IPS-18a (cell line): Measurements from ENCODE around the gene ABCC6.
"Not testable (repeated sequence)": the region's sequence is repeated elsewhere in the genome, so short reads cannot be mapped to it uniquely, and the experiment has no call there.

Experiments
- H3K27ac ChIP-seq: one replicate; pipeline ENCODE4 v1.5.1; 2013; ENCODE audit warnings: low read length
- H3K27me3 ChIP-seq: one replicate; pipeline ENCODE4 v1.6.1; 2013; ENCODE audit warnings: mild to moderate bottlenecking, low read length; ENCODE audit not compliant: control insufficient read depth, insufficient read depth
- H3K36me3 ChIP-seq: one replicate; pipeline ENCODE4 v1.6.1; 2013; ENCODE audit warnings: low read depth, low read length; ENCODE audit not compliant: control insufficient read depth
- H3K4me1 ChIP-seq: one replicate; pipeline ENCODE4 v1.6.1; 2013; ENCODE audit warnings: low read depth, low read length; ENCODE audit not compliant: control insufficient read depth
- H3K4me3 ChIP-seq: one replicate; pipeline ENCODE4 v1.5.1; 2013; ENCODE audit warnings: low read length
- H3K9ac ChIP-seq: one replicate; pipeline ENCODE4 v1.6.1; 2013; ENCODE audit warnings: mild to moderate bottlenecking, low read length, moderate library complexity
- H3K9me3 ChIP-seq: one replicate; pipeline ENCODE4 v1.6.1; 2013; ENCODE audit warnings: low read depth, low read length; ENCODE audit not compliant: control insufficient read depth

The ABCC6 gene

DNA sequence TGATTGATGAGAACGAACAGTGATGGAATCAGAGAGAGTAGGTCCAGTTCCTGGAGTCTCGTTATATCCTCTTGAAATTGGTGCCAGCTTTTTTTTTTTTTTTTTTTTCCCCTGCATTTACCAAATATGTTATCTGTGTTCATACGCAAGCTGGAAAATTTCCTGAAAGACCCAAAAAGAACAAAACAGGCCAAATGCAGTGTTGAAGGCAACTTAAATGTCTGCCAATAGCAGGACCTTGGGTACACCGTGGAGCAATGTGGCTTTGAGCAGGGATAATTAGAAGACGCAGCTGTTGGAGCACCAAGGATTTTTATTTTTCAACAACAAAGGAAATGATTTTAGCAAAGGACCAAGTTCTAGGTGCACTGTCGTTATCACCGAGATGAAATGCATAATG is 105.0 kb downstream of the ABCC6 start:
- no peaks in the 10 kb centered on the region for H3K27me3 ChIP-seq
- H3K9me3 ChIP-seq: no peaks in the 10 kb centered on the region
- no peaks in the 10 kb centered on the region for H3K4me1 ChIP-seq
- no peak overlapping the region for H3K4me3 ChIP-seq
- peaks cover 54% of the 10 kb centered on the region for H3K36me3 ChIP-seq
- no peak overlapping the region for H3K27ac ChIP-seq
- H3K9ac ChIP-seq: no peak overlapping the region

DNA sequence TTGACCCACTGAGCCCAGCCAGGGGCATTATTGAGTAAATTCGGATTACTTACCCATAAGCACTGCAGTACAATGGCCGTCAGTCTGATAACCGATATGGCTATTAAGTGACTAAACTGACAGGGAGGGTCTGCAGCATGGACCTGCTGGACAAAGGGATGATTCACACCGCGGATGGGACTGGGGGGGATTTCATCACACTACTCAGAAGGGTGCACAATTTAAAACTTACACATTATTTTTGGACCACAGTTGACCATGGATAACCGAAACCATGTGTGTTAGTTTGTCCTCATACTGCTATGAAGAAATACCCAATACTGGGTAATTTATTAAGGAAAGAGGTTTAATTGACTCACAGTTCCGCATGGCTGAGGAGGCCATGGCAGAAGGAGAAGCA is 106.5 kb downstream of the ABCC6 start:
- no peaks in the 10 kb centered on the region for H3K9me3 ChIP-seq
- no peak overlapping the region for H3K4me3 ChIP-seq
- H3K9ac ChIP-seq: no peak overlapping the region
- H3K4me1 ChIP-seq: no peaks in the 10 kb centered on the region
- H3K27ac ChIP-seq: no peak overlapping the region
- no peaks in the 10 kb centered on the region for H3K27me3 ChIP-seq
- peaks cover 56% of the 10 kb centered on the region for H3K36me3 ChIP-seq

- Histone ChIP-seq H3K4me1 (no peaks in the 10 kb centered on the region), H3K9ac (no peak overlapping the region), H3K4me3 (no peak overlapping the region), H3K9me3 (no peaks in the 10 kb centered on the region), H3K36me3 (peaks cover 55% of the 10 kb centered on the region), H3K27me3 (no peaks in the 10 kb centered on the region), H3K27ac (no peak overlapping the region)
Observed at GRCh38 chr16:16113076-16113475, 110.2 kb downstream of the ABCC6 start.

GRCh38 chr16:16112450-16113053 is 110.7 kb downstream of the ABCC6 start:
- Histone ChIP-seq H3K9me3 (no peaks in the 10 kb centered on the region), H3K27ac (no peak overlapping the region), H3K27me3 (no peaks in the 10 kb centered on the region), H3K4me3 (no peak overlapping the region), H3K9ac (no peak overlapping the region), H3K36me3 (peaks cover 50% of the 10 kb centered on the region), H3K4me1 (no peaks in the 10 kb centered on the region)

DNA sequence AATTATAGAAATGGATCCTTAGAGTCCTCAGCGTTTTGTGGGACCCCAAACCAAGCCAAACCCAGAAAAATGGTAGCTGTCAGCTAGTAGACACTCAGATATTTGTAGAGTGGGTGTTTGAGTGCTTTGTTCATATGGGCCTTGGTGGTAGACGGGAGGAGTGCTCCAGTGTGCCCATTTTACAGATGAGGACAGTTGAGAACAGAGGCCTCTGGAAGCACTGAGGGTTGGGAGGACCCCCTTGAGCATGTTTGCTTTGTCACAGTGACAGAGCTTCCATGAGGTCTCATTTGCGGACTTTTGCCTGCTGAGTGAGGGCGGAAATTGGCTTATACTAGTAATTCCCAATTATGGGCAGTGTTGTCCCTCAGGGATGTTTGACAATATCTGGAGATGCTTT is 111.7 kb downstream of the ABCC6 start:
- H3K9me3 ChIP-seq: no peaks in the 10 kb centered on the region
- no peaks in the 10 kb centered on the region for H3K4me1 ChIP-seq
- H3K9ac ChIP-seq: no peak overlapping the region
- no peaks in the 10 kb centered on the region for H3K27me3 ChIP-seq
- no peak overlapping the region for H3K27ac ChIP-seq
- no peak overlapping the region for H3K4me3 ChIP-seq
- H3K36me3 ChIP-seq: peaks cover 46% of the 10 kb centered on the region

DNA sequence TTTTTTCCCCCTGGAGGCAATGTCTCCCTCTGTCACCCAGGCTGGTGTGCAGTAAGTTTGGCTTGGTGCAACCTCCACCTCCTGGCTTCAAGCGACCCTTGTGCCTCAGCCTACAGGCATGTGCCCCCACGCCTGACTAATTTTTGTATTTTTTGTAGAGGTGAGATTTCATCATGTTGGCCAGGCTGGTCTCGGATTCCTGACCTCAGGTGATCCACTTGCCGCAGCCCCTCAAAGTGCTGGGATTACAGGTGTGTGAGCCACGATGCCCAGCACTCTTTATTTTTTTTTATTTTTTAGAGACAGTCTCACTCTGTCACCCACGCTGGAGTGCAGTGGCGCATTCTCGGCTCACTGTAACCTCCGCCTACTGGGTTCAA is 113.2 kb downstream of the ABCC6 start:
- H3K9ac ChIP-seq: no peak overlapping the region
- H3K27ac ChIP-seq: no peak overlapping the region
- no peak overlapping the region for H3K4me3 ChIP-seq
- no peaks in the 10 kb centered on the region for H3K27me3 ChIP-seq
- H3K4me1 ChIP-seq: no peaks in the 10 kb centered on the region
- peaks cover 45% of the 10 kb centered on the region for H3K36me3 ChIP-seq
- no peaks in the 10 kb centered on the region for H3K9me3 ChIP-seq

DNA sequence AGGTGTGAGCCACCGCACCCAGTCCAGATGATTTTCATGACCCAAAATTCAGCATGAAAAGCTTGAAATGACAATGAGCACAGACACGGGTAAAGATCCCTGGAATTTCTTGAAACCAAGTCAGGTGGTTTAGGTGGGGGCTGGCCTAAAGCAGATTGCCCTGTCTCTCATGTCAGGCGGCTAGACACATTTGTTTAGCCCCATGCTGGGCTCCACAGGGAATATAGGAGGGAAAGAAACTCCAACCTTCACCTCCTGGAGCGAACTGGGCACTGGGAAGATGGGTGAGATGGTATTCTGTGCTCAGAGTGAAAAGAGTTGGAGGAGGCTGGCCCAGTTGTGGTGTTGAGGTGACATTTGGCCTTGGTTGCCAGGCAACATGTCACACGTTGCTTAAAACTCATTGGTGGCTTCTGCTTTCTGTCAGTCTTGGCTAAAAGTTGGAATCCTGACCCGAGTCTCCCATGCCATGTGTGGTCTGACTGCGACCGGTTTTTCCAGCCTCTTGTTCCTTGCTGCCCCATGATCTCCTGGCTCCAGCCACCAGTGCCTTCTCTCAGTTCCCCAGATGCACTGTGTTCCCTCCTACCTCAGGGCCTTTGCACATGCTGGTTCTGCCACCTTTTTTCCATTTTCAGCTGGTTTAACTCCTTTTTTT is 113.7 kb downstream of the ABCC6 start:
- no peaks in the 10 kb centered on the region for H3K9me3 ChIP-seq
- H3K27ac ChIP-seq: no peak overlapping the region
- H3K4me1 ChIP-seq: no peaks in the 10 kb centered on the region
- no peak overlapping the region for H3K9ac ChIP-seq
- no peaks in the 10 kb centered on the region for H3K27me3 ChIP-seq
- H3K36me3 ChIP-seq: peaks cover 40% of the 10 kb centered on the region
- H3K4me3 ChIP-seq: no peak overlapping the region

DNA sequence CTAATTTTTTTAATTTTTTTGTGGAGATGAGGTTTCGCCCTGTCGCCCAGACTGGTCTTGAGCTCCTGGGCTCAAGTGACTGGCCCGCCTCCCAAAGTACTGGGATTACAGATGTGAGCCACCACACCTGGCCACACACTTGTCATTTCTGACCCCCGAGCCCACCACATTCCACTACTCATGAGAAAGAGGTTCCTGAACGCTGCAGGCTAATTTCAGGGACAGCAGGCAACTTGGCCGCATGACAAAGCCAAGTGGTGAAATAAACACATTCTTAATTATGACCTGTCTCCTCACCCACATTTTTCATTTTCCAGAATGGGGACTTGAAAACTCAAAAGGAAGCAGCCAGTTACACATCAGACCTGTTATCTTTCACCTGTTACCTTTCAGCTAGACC is 114.5 kb downstream of the ABCC6 start:
- Histone ChIP-seq H3K36me3 (peaks cover 41% of the 10 kb centered on the region), H3K4me3 (no peak overlapping the region), H3K27me3 (no peaks in the 10 kb centered on the region), H3K9me3 (no peaks in the 10 kb centered on the region), H3K4me1 (no peaks in the 10 kb centered on the region), H3K9ac (no peak overlapping the region), H3K27ac (no peak overlapping the region)

- H3K27ac ChIP-seq: no peak overlapping the region
- peaks cover 39% of the 10 kb centered on the region for H3K36me3 ChIP-seq
Observed at GRCh38 chr16:16107839-16108238, 115.5 kb downstream of the ABCC6 start.

GRCh38 chr16:16106466-16106865 is 116.8 kb downstream of the ABCC6 start:
- Histone ChIP-seq H3K27ac (no peak overlapping the region), H3K36me3 (peaks cover 36% of the 10 kb centered on the region), H3K4me3 (no peak overlapping the region)

More at GRCh38 chr16:16107839-16108238, 115.5 kb downstream of the ABCC6 start:
- no peak overlapping the region for H3K4me3 ChIP-seq
- H3K9ac ChIP-seq: no peak overlapping the region
- H3K27me3 ChIP-seq: no peaks in the 10 kb centered on the region
- H3K9me3 ChIP-seq: no peaks in the 10 kb centered on the region
- no peaks in the 10 kb centered on the region for H3K4me1 ChIP-seq

DNA sequence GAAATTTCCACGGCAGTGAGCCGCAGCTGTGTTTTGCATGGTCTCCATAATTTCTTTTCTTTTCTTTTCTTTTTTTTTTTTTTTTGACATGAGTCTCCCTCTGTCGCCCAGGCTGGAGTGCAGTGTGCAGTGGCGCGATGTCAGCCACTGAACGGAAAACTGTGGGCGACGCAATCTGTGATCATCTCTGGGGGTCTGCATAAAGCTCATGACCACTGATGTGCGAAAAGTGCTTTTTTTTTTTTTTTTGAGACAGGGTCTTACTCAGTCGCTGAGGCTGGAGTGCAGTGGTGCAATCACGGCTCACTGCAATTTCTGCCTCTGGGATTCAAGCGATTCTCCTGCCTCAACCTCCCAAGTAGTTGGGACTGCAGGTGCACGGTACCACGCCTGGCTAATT is 117.6 kb downstream of the ABCC6 start:
- H3K9ac ChIP-seq: no peak overlapping the region
- peaks cover 30% of the 10 kb centered on the region for H3K36me3 ChIP-seq
- H3K27ac ChIP-seq: no peak overlapping the region
- H3K9me3 ChIP-seq: no peaks in the 10 kb centered on the region
- H3K27me3 ChIP-seq: no peaks in the 10 kb centered on the region
- H3K4me3 ChIP-seq: no peak overlapping the region
- H3K4me1 ChIP-seq: no peaks in the 10 kb centered on the region

More at GRCh38 chr16:16106466-16106865, 116.8 kb downstream of the ABCC6 start:
- Histone ChIP-seq H3K27me3 (no peaks in the 10 kb centered on the region), H3K9me3 (no peaks in the 10 kb centered on the region), H3K9ac (no peak overlapping the region), H3K4me1 (no peaks in the 10 kb centered on the region)

DNA sequence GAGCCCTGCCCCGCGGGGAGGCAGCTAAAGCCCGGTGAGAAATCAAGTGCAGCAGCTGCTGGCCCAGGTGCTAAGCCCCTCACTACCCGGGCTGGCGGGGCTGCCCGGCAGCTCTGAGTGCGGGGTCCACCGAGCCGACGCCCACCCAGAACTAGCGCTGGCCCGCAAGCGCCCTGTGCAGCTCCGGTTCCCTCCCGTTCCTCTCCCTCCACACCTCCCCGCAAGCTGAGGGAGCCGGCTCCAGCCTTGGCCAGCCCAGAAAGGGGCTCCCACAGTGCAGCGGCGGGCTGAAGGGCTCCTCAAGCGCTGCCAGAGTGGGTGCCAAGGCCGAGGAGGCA is 118.5 kb downstream of the ABCC6 start:
- not testable (repeated sequence) for H3K27ac ChIP-seq, H3K9me3 ChIP-seq, H3K9ac ChIP-seq, H3K4me1 ChIP-seq, H3K4me3 ChIP-seq, H3K27me3 ChIP-seq
- peaks cover 28% of the 10 kb centered on the region for H3K36me3 ChIP-seq
